Femur (tissue), 1 donor: ENCODE results near the gene EMID1.
A peak's percentile ranks its signal among the peaks of the same experiment; 100 is the strongest.

Experiments
- DNase-seq: peaks from one replicate; pipeline ENCODE4 v3.0.0-alpha.2; 2017

Gene EMID1

DNA sequence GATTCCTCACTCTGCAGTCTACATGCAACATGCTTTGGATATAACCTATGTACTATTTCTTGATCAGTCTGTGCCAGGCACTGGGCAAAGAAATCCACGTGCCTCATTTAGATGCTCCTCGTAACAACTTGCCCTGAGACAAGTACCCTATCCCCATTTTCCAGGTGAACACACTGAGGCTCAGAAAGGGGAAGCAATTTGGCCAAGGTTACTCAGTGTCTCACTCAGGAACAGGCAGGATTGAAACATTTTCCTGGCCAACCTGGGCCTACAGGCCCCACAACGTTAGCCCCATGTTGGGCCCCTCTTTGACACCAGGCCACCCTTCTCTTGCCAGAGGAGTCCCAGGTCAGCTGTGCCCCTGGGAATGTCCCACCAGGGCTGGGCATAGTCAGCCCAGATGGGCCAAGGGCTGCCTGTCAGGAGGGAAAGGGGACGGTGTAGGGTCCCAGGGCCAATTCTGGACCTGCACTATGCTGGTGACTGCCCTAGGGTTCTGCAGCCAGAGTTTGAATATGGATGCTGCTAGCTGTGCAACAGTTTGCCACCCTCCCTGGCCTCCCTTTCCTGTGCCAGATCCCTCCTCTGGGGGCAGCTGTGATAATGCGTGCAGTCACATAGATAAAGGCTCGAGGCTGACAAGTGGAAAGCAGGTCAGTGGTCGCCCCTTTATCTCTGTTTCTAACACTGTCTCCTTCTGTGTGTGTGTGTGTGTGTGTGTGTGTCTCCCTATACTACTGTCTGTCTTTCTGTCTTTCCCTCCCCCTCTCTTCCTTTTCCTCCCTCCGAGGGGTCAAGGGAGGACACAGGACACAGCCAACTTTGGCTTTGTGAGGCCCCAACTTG lies 10.4 kb upstream of the EMID1 start:
- DNase-seq = no peak

DNA sequence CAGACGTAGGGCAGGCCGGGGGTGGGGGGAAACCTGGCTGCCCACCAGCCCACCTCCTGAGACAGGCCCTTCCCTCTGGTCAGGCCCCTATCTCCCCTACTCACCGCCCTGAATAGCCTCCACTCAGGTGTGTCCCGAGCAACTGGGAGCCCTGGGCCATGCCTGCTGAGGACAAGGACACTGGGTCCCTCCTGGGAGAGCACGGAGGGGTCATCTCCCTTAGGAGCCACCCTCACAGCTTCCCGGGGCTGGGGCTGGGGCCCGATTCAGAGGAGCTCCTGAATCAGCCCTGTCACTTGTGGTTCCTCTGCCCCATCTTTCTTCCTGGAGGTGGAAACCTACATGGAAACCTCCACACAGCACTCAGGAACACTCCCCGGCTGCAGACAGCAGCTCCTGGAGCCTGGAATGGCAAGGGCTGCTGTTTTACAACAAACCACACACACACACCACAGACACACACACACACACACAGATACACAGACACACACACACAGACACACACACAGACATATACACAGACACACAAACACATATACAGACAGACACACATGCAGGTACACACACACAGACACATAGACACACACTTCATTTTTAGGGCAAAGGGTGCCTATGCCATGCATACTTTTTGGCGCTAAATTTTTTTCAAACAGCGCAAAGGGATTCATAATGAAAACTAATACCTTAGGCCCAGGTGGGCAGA lies 9.6 kb upstream of the EMID1 start:
- DNase-seq = no peak

DNA sequence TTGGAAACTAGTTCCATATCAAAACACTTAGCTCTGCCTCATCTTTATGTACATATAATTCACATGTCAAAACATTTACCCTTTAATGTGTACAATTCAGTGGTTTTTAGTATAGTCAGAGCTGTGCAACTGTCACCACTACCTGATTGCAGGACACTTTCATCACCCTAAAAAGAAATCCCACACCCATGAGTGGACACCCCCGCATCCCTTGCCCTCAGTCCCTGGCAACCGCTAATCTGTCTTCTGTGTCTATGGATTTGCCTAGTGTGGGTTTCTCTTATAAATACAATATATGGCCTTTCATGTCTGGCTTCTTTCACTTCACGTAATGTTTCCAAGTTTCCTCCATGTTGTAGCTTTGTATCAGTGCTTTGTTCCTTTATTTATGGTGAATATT lies 8.6 kb upstream of the EMID1 start:
- DNase-seq = no peak

DNA sequence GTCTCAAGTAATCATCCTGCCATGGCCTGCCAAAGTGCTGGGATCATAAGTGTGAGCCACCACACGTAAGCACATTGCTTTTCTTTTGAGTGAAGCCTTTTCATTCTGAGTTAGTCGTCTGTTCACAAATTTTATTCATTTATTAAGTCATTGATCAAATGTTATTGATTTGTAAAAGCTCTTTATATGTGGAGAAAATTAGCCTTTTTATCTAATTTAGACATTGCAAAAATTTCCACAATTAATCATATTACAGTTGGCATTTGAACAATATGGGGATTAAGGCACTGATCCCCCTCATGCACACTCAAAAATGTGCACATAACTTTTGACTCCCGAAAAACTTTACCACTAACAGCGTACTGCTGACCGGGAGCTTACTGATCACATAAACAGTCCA lies 7.5 kb upstream of the EMID1 start:
- no peak for DNase-seq

DNA sequence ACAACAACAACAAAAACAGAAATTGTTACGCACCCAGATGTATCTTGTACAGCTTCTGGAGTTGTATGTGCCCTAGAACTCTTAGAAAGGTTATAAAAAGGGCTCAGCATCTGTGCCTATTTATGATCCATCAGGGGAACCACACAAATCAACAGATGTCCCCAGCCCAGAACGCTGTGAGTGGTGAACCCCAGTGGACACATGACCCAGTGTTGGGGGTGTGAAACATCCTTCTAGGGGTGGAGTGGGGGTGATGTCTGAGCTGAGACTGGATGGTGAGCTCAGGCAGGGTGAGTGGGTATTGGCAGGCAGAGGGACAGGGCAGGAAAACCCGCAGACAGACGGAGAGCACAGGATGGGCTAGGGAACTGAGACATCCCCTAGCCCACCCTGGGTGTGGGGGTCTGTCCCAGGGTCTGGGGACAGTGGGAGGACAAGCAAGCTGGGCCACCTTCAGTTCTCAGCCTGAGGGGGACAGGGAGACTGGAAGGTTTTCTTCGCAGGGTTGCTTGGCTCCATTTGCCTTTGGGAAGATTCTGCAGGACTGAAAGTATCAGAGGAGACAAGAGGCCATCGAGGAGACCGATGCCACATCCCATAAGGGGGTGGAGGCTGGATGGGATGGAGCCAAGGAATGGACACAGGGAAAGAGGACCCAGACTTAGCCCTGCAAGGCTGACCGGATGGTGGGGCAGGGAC lies 5.8 kb upstream of the EMID1 start:
- peak; percentile 3 for DNase-seq

DNA sequence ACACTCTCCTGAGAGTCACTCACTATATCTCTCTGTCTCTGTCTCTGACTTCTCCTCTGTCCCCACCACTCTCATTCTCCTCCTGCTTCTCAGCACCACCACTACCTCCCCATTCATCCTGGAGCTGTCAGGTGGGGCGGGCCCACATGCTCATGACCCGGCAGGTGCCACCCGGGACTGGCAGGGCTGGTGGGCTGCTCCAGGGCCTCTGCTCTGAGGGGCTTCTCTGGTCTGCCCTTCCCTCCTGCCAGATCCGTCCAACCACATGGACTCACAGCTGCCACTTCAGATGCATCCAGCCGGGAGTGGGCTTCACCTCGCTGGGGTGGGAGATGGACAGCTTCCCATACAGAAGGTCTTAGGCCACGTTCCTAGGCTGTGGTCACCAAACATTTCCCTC lies 4.8 kb upstream of the EMID1 start:
- DNase-seq = no peak

DNA sequence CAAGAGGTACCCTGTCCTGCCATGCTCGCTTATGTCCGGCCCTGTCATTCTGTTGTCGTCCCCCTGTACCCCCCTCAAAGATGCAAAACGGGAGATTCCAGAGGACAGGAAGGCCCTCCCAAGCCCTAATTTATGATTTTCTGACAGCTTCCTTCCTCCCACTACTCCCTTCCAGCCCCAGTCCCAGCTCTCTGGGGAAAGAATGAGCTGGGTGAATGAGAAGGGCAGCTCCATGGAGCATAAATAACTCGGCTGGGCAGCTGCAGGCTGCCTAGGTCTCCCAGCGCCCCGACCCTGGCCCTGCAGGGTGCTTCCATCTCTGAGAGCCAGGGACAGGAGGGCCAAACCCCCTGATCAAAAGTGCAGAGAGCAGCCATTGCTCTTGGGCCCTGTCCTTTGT lies 3.9 kb upstream of the EMID1 start:
- DNase-seq = peak; percentile 18

DNA sequence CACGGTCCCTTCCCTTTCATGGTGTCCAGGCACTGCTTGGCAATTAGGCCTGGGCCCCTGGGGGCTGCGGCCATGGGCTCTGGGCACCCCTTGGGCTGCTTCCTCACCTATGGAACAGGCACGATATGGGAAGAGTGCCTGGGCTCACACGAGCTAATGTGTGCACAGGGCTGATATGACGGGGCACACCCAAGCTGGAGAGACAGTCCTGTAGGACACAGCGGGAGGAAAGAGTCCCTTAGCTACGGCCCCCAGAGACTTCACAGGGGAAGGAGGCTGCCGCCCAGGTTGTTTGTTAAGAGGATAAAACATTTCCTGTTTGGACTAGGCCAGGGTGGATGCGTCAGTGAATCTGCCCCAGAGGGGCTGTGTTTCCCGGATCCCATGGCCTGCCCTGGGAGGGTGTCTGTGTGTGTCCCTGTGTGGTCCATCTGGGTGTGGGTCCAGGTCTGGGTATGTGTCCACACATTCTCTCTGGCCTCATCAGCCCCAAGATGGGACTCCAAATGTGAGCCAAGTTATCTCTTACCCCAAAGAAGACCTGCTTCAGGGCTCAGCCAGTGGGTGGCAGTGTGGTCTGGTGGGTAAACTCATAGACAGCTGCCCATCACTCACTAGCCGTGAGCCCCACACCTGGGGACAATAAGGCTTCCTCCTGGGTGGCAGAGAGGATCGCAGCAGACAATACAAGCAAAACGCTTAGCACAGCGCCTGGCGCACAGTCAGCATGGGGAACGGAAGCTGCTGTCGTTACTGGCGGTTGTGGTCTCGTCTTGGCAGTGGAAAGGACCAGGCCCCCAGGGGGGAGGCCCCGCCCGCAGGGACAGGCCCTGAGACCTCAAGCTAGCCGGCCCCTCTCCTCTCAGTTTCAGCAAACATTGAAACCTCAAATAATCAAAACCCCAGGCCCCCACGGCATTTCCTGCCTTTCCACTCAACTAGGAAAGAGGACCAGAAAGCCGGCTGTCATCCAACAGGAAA lies 3.2 kb upstream of the EMID1 start:
- peak; percentile 84 for DNase-seq

DNA sequence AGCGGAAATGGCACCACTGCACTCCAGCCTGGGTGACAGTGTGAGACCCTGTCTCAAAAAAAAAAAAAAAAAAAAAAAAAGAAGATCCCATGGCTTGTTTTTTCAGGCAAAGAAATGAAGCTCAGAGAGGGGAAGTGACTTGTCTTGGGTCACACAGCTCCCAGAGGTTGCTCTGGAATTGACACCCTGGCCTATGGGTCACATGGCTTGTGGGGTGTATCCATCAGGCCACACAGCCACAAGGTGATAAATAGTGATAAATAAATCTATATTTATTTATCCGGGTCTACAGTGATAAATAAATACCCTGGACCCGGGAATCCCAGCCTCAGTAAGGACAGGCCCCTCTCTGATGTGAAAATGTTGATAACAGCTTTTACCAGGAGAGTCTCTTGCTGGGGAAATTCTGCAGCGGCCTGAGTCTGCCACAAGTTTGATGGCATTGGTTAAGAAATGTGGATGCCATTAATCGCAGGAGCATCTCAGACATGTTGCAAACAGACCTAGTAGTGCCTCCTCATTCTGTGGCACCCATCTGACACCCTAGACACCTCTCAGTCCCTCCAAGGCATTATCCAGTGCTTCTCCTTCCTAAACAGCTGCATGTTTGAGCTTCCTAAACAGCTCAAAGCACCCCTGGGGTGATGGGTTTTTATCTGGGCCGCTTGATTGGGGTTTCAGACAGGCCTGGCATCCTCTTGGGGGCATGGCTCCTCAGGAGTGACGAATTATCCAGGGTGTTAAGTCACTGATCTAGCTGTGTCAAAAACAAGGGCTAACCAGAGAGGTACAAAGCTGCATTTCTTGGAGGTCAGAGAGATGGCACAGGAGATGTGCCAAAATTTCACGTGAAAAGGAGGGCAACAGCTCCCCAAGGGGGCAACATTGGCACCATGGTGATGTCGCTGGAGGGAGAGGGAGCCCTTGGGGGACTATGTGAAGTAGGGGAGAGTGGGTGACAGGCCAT lies 1.9 kb upstream of the EMID1 start:
- DNase-seq = no peak

DNA sequence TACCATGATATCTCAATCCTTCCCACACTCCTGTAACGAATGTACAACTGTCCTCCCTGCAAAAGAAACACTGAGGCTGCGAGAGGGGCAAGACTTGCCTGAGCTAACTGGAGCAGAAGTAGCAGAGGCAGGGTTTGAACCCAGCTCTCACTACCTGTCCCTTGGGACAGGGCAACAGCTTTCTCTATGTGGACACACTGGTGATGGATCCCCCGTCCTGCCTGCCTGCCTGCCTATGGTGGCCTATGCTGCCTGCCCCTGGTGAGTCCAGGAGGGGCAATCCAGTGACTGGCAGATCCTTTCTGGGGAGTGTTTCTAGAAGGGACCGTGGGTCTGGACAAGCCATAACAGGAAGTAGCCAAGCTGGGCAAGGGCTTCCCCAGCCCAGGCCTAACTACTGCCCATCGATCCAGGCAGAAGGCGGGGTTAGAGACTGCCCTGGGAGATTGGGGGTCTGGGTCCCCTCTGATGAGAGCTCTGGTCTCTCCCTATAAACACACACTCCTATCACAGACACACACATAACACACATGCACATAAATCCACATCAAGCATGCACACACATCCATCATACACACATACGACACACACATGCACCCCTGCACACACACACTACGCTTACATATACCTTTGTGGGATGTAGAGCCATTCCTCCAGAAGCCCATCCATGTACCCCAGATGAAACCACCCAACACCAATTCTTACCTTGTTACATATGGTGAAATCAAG lies 1.1 kb upstream of the EMID1 start:
- DNase-seq = peak; percentile 17

DNA sequence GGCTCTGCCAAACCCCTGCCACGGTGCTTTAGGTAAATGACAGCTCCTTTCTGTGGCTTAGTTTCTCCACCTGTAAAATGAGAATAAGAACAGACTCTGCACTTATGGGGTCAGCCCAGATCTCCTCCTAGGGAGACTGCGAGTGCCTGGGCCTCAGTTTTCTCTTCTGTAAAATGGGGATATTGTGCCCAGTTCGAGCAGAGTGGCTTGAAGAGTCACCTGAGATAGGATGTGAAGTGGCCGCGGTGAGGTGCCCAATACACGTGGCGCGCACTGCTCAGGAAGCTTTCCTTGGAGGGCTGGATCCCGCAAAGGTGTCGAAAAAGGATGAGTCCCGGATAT lies 473 bp upstream of the EMID1 start:
- no peak for DNase-seq

DNA sequence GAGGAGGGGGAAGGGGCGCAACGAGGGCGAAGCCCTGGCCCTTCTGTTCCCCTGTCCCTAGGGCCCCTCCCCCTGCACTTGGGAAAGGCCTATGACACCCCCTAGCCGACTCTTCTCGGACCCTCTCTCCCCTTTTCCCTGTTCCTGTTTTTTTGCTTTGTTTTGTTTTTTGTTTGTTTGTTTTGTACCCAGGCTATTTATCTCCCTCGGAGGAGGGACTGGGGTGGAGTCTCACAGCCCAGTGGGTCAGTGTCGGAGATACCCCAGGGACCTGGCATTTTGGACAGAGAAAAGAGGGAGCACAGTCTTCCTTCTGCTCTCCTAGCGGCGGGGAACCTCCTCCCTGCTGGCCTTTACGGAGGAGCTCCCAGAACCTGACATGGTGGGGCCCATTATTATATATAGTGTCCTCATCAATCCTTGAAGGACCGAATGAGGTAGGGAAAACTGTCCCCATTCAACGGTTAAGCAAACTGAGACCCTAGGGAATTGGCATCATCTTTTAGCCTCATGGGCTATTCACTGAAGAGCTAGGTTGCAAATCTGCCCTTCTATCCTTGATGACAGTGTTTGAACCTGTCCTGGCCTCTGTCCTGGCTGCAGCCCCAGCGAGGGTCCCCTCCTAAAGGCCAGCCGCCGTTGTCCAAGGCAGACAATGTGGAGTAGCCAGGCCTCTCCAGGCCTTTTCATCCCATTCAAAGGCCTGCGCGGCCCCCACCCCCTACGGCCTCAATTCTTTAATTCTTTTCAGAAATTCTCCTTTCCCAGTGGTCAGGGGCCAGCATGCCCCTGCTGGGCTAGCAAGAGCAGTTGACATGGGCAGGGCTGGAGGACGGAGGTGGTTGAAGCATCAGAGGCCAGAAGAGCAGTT lies 911 bp downstream of the EMID1 start:
- no peak for DNase-seq

DNA sequence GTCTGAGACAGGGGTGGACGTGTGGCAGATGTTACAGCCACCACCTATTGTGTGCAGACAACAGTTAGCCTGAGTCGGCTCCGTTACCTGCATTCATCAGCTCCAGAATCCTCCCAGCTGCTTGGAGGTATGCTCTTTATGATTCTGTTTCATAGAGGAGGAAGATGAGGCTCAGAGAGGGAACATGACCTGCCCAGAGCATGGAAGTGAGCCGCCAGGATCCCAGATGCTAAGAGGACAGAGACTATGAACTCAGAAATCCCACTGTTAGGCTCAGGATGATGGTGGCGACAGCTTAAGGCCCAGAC lies 1.5 kb downstream of the EMID1 start:
- DNase-seq = no peak

DNA sequence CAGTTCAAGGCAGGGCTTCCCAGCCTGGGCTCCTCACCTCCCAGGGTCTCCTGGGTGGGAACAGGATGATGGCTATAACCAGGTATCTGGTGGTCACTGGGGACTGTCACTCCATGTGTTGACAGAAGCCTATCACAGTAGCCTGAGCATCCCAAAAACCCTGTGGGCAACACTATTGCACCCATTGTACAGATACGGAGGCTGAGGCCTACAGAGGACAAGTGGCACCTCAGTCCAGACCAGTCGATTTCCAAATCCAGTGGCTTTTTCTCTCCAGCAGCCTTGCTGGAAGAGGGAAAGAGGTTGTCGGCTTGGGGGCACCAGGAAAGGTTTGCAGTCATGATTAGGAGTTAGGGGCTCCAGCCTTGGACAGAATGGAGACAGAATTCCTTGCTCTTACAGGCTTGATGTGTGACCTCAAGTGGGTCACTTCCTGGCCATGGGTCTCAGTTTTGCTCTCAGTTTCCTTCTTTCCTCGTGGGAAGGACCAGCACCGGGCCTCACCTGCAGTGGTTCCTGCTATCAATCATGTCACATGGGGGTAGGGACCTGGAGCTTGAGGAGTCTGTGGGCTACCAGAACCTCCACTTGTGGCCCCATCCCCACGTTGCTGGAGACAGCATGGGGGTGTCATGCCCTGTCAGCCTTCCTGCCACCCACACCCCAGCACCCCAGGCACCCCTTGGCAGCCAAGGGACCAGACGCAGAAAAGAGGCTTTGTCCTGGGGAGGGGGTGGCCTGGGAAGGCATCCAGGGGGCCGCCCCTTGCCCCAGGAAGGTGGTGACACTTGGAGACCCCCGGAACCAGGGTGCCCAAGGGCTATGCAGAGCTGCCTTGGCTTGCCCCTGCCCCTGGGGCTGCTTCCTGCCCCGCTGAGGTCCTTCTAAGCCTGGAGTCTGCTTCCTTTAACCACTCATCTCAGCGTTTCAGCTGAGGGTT lies 2.1 kb downstream of the EMID1 start:
- no peak for DNase-seq

DNA sequence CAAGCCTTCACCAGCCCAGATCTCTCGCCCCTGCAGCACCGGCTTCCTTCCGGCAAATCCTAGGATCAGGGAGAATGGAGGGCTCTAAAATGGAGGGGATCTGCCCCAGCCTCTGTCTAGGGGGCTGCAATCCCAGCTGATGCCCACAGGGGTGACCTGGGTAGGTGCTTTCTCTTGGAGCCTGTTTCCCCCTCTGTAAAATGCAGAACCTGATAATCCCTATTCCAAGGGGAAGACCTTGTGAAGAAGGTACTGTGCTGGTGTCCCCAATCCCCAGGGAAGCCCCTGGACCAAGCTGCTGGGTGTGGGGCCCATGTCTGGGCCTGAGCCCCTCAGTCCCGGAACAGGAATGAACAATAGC lies 2.8 kb downstream of the EMID1 start:
- DNase-seq = no peak

DNA sequence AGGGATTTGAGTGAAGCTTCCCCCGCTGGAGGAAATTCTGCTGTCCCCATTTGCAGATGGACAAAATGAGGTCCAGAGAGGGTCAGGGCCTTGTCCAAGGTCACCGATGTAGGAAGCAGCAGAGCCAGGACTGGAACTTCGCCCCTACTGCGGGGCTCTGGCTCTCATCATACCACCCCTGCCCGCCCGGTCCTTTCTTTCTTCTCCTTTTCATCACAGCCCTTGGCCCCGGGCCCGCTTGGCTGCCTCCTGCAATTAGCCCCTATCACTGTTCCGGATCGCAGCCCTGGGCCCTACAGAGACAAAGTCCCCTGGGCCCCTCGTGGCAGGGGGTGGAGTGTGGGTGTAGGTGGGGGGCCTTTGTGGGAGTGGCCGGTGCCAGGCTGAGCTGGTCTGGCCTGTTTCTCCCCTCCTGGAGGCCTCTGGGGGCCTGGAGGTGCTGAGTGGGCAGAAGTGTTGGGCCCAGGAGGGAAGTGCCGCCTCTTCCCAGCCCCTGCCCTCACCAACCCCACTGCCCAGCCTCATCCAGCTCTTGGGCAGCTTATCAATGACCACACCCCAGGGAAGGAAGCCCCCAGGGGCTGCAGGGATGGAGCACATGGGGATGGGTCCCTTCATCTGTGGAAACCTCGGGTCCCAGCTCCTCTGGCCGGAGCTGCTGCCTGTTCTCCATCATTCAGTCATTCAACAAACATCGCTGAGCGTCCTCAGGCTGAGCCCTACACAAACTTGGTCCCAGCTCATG lies 3.4 kb downstream of the EMID1 start:
- no peak for DNase-seq

DNA sequence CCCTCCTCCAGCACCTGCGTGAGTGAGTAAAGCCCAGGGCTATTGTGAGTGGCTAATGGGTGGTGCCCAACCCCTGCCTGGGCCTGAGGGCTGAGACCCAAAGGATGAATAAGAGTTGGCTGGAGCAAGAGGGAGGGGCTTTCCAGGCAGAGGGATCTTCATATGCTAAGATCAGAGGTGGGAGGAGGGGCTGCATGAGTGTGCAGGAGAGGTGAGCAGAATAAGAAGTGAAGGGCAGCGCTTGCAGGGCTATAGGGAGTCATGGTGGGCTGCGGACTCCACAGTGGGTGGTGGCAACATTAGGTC lies 3.9 kb downstream of the EMID1 start:
- DNase-seq = no peak

DNA sequence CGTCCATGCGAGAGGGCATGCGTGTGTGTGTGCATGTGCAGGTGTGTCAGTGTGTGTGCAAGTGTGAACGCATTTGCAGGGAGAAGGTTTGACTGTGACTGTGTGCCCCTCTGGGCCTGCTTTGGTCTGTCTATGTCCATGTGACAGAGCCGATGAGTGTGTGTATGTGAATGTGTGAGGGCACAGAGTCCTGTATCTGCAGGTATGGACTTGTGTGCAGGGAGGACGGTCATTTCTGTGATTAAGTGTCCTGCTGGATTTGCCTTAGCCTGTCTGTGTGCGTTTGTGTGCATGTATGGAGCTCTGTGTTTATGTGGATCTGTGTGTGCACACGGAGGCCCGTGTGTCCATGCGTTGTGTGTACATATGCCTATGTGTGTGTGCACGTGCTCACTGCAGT lies 5.4 kb downstream of the EMID1 start:
- DNase-seq = no peak
